ENCODE measurements around the gene RRP1.

The RRP1 gene

DNA sequence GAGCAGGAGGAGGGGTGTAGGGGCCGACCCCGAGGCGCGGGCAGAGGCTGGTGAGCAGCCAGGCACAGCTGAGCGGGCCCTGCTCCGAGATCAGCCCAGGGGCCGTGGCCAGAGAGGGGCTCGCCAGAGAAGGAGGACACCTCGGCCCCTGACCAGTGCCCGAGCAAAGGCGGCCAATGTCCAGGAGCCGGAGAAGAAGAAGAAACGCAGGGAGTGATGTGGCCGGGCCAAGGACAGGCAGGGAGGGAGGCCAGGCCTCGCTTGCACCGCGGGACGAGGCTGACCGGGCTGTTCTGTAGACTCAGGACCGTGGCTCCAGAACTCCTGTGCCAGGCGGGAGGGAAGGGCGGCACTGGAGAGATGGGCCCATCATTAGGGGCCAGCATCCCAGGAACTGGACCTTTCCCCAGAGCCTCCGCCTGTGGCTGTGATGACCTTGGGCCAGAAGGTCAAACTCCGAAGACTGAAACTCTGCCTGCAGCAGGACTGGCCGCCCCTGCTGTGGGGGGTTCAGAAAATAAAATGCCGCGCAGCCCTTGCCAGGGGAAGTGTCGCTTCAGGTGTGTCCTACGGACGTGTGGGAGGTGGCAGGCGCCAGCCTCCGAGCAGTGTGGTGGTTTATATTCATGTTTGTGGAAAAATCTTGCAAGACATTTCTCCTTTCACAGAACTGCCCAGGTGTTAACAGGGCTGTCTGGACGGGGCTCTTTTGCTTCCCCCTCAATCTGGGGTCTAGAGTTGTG, 14.4 kb downstream of the RRP1 start:
- no peak for DNase-seq

DNA sequence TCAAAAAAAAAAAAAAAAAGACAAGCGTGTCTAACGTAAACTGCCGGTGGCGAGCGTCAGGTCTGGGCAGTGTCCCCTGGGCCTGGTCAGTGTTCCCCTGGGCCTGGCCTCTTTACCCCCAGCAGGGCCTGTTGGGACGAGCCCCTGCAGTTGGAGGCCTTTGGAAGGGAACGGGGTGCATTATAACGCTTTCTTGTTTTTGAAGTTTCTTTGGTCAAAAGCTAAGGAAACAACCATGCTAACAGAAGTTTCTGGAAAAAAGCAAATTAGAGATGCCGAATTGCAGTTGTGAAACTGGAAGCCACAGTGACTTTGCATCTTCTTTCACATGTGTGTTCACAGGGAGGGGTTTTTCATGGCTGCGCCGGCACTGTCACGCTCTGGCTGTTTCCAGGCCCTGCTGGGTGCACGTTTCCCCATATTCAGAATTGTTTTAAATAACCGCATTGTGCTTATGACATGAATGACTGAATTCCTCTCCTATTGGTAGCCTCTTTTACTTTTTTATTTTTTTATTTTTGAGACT, 16.0 kb downstream of the RRP1 start:
- peak; percentile 86 to 88 (median 86) for DNase-seq

DNA sequence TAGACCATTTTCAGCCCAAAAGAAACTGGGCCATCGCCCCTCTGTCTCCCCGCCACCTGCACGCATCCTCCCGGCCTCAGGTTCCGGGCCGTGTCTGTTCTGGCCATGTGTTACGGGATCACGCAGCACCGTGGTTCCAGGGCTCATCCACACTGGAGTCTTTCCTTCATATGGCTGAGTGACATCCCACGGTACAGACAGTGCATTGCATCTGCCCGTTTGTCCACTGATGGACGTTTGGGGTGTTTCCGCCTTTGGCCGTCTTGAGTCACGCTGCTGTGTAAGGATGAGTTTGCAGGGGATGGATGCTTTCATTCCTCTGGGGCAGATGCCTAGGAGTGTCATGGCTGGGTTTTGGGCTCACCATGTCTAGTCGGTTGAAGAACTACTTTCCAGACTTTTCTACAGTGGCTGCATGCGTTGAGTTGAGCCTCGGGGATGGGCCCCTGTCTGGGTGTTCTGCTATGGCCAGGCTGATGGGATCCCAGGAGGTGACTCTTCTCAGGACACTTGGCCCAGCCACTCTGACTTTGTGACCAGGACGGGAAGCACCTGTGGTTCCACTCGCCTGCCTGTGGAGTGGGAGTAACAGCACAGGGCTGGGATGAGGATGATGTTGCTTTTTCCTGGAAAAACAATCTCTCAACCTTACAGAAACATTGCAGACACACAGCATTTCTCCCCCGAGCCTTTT, 16.8 kb downstream of the RRP1 start:
- peak in 2 of 3 donors; percentile 24 to 27 for DNase-seq

DNA sequence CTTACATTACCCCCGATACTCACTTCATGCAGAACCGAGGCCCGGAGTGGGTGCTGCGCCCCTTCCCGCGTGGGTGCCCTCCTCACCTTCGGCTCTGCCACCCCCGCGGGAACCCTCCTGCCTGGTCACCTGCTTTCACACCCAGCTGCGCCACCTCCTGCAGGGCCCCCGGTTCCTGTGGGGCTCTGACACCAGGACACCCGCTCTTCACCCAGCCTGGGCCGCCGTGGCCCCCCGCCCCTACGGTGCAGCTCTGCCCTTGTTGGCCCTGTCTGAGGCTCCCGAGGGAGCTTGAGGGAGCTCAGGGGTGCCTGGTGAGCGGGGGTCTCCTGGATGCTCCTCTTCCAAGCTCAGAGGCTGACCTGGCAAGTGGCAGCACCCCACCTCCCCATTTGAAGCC, 19.0 kb downstream of the RRP1 start:
- no peak for DNase-seq

DNA sequence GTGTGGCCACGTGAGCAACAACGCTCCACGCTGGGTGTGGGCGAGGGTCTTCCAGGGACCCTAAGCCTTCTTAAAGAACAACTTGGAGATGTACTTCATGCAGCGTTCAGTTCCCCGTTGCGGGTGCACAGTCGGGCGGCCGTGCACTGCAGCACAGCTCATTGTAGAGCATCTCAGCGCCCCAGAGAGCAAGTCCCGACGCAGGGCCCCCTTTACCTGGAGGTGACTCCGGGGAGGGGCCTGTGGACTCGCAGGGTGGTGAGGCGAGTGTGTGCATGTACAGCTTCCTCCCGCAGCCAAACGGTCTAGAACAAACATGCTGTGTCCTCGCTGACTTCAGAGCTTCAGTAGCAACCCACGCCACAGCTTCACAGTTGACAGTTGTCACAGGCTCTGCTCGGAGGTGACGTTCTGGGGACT, 19.5 kb downstream of the RRP1 start:
- DNase-seq = no peak

DNA sequence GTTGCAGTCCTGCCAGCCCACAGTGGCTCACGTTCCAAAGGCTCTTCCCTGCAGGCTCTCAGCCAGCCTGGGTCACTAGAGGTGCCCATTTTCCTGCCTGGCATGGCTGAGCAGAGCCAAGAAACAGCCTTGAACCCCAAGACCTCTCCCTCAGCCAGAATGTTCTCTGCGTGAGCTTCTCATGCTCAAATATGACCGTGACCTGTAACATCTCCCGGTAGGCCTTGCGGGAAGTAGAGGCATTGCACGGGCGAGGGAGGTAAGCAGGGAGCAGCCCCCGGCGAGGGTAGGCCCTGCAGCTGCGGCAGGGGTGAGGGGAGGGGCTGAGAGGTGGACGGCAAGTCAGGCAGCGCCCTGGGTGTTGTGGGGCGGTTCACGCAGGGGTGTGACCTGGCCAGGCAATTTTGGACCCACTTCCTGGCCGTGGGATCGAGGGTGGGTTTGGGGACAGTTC, 20.0 kb downstream of the RRP1 start:
- DNase-seq = no peak

DNA sequence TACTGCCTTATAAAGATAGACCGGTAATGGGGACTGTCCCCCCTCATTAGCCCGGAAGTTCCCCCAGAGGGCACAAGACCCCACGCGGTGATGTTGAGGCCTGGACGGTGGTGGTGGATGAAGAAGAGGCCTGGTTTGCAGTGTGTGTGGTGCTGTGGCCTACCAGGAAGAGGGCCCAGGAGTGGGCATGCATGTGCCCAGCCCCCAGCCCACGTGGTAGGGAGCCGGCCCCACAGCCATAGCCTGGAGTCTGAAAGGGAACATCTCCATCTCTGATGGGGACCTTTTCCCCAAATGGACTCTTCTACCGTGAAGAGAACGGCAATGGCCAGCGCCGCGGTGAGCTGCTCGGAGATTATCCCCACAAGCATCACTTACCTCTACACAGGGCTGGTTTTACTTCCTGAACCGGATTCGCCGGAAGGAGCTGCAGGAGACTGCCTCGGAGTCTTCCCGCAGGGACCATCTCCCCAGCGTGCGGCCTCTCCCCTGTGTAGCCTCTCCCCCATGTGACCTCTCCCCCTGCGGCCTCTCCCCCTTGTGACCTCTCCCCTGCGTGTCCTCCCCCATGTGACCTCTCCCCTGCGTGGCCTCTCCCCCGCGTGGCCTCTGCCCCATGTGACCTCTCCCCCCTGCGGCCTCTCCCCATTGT, 20.6 kb downstream of the RRP1 start:
- DNase-seq = no peak

DNA sequence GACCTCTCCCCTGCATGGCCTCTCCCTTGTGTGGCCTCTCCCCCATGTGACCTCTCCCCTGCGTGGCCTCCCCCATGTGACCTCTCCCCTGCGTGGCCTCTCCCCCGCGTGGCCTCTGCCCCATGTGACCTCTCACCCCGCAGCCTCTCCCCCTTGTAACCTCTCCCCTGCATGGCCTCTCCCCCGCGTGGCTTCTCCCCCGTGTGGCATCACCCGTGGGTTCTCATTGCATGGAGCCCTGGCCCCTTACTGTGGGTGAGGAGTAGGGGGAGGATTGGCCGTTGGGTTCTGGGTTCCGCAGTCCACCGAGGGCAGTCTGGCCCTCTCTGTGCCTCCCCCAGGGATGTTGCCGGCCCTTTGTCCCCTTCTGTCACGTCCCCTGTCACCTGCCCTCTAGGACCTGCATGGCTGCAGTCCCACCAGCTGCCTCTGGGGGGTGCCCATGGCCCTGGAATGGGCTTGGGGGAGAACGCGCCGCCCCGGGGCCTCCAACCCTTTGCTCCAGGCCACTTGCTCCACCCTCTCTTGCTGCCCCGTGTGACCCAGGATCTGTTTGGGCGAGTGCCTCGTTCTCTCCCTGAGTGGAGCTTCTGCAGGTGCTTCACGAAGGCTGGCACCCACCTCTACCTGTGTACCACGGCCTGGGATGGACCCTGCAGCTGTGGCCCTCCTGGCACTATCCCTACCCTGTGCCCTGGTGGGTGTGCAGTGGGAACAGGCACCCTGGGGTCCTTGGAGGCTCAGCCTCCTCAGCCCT, 21.3 kb downstream of the RRP1 start:
- DNase-seq = peak; percentile 87 to 95 (median 94)

DNA sequence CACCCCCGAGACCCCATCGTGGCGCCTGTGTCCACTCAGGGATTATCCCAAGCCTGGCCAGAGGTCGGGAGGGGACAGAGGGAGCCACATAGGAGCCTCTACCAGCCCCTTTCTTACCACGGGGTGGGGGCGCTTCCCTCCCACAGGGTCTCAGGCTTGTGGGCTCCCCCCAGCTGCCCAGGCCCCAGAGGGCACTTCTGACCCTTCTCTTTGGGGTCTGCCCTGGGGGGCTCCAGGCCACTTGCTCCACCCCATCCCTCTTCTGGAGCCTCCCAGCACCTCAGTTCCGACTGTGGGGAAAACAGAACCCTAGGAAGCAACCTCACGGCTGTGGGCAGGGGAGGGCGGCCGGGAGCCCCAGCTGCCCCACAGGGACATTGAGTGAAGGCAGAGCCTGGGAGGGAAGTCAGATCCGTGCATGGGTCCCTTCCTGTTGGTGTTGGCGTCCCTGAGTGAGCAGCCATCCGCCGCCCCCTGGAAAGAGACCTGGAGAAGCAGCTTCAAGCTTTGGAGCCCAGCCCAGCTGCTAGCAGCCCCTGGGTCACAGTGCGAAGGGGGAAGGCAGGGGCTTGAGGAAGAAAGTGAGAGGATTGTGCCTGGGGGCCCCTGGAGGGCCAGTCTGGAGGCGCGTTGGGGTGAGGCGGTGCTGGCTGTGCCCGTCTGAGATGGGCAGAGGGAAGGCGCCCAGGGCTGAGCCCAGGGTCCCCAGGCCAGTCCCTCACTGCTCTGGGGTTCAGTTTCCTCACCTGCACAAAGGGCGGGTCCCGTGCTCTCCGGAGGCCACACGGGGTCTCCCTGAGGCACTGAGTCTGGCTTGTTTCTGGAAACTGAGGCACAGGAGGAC, 22.1 kb downstream of the RRP1 start:
- peak in 1 of 3 donors; percentile 33 for DNase-seq

DNA sequence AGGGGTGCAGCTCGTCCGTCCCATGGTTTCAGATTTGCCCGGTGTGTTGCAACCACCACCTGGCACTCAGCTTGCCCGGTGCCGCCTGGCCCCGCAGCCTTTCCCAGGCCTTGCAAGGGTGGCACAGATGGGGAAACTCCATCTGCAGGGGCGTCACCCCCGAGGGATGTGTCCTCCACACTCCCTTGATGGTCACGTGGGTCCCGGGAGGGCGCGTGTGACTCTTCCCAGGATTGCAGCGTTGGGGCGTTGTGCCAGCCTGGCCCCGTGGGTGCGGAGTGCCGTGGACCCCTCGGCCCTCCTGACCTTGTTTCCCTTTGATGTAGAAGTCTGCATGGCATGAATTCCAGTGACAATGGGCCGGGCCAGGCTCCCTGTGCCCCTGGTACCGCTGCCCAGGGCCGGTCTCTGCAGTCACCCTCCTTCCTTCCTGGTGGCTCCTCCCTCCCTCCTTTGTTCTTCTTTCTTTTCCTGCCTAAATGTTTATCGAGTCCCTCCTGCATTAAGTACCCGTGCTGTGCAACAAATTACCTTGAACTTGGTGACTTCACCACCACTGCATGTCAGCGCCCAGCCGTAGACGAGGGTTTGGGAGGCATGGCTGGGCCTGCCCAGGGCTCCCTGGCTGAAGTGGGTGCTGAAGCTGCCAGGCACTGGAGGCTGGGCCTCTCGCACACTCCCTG, 22.9 kb downstream of the RRP1 start:
- DNase-seq = peak; percentile 83 to 91 (median 86)

DNA sequence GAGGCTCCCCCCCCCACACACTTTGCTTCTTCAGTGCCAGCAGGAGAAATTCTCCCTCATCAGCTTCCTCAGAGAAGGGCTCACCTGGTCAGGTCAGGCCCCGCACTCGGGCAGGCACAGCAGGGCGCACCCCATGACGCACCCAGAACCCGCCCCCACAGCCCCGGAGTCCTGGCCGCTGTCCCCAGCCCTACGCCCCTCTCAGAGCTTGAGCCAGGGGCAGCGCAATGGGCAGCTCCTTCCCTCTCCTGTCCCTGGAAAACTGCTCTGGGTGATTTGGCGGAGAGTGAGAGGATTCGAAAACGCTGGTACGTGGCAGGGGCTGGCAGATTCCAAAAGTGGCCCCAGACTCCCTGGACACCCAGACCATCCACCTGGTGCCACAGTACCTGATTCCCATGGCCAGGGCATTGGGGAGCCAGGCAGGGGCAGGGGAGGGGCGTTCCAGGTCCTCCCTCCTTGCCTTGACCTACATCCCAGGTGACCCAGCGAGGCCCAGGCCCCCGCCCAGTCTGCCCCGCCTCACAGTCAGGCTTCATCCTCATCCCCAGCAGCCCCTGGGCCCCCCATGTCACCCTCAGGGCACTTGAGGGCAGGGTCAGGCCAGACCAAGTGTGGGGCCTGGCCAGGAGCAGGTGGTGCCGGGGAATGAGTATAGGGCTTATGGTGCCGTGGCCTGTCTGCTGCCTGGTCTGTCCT, 23.7 kb downstream of the RRP1 start:
- no peak for DNase-seq

DNA sequence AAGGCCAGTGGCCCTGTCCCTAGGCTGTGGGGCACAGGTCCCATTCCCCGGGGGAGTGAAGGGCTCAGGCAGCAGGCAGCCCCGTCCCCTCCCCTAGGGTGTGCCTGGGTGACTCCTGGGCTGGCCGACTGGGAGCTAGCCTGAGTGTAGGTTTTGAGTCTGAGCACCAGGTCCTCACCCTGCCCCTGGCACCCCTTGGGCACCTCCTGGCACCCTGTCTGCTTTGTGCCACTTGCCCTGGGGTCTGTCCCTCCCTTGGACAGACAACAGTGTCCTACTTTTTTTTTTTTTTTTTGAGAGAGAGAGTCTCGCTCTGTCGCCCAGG, 24.2 kb downstream of the RRP1 start:
- DNase-seq = no peak

DNA sequence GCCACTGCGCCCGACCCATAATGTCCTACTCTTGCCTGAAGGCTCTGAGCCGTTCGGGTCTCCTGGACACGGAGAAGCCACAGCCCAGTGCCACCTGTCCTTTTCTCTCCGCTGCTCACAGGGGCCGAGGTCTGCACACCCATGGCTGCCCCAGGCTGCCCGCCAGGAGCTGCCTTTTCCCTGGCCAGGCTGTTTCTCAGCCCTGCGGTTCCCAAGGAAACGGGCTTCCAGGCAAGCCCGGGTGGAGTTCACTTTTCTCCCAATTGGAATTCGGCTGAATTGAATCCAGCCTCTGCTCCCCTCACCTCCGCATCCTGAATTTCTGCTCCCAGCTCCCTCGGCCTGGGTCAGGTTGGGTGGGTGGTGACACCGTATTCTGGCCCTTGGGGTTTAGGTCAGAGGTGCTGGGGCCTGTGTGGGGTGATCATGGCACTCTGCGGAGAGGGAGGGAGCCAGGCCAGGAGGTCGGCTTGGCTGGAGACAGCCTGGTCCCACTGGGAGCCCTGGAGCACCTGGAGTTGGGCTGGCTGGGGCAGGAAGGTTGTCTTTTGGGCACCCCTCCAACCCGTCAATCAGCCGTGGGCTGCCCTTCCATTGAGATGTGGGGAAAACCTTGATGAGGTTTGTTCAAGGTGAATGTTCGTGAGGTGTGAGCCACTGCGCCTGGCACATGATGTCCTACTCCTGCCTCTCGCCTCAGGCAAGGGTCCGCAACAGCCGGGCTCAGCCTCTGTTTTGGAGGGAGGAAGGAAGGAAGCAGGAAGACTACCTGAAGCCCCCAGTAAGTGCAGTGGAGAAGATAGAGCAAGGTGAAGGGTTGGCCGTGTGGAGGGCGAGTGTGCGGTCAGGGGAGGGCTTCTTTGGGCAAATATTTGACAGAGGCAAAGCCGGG, 25.1 kb downstream of the RRP1 start:
- DNase-seq = no peak

DNA sequence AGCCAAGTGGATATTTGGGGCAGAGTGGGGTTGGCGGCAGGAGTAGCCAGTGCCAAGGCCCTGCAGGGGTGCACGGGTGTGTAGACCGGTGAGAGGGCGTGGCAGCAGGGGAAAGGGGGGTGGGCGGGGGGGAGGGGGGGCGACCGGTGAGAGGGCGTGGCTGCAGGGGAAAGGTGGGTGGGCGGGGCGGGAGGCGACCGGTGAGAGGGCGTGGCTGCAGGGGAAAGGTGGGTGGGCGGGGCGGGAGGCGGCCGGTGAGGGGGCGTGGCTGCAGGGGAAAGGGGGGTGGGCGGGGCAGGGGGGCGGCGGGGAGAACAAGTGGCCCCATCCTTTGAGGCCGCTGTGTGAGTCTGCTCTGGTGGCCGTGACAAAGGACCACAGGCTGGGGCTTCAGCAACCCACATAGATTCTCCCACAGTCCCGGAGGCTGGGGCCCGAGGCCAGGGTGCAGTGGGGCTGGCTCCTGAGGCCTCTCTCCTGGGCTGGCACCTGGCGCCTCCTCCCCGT, 25.8 kb downstream of the RRP1 start:
- DNase-seq = no peak

DNA sequence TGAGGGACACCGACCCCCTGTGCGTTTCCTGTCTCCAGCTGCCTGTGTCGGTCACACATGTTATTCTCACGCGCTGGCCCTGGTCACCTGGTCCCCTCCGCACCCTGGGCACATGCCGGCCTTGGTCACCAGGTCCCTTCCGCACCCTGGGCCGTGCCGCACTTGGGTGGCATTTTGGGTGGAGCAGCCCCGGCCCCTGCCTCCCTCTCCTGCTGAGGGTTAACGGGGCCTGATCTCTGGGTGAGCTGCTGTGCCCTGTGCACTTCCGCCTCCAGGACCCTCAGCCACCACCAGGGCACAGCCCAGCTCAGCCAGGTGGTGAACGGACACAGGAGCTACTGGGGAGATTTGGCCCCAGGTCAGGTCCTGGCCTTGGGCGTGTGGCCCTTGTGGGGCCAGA, 26.6 kb downstream of the RRP1 start:
- no peak for DNase-seq

DNA sequence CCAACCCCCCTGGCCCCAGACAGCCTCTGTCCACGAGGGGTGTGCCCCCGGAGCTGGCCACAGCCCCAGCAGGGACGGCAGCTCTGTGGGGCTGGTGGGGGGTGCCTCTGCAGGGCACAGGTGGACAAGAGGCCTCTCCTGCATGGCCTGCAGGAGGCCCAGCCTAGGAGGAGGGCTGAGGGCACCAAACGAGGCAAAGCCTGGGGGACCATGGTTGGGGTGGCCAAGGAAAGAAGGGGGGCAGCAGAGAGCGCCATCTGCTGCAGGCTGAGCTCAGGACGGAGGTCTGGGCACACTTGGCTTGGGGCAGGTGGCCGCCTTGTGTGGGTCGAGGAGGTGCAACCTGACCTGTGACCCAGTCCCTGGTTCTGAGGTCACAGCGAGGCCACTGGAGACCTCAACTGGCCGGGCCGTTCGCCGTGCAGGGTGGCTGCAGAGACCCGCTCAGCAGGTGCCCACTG, 27.3 kb downstream of the RRP1 start:
- DNase-seq = no peak

DNA sequence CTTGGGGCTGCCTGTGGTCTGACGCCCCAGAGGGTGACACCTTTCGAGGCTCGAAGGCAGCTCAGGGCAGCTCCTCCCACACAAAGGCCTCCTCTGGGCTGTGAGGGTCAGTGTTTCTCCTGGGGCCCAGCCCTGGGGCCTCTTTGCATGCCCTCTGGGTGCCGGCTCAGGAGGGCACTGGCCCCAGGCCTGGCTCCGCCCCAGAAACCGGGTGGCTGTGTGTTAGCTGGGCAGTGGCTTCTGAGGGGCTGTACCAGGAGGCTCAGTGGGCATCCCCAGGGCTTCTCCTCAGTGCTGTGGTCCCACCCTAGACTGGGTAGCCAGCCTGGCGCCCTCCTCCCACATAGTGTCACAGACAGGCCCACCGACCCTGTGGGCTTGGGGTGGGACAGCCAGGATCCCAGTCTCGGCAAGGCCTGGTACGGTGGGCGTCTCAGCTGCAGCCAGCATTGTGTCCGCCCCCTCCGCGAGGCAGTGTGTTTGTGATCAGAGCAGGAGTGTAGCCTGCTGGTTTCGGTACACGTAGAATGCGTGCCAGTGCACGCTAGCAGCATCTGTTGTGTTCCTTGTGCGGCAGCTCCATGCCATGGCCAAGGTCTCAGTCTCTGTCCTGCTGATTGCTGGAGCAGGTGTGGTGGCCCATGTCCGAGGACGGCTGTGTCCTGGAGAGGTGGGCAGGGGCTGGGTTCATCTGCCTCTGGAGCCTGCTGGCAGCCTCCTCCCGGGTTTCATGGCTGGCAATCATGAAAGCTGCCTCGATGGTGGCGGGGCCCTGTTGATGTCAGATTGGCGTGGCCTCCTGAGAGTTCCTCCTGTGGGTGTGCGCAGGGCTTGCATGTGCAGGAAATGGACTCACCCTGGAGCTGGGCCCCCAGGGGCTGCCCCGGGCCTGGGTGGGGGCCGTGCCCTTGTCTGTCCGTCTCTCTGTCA, 28.0 kb downstream of the RRP1 start:
- DNase-seq = peak; percentile 37 to 68 (median 65)

DNA sequence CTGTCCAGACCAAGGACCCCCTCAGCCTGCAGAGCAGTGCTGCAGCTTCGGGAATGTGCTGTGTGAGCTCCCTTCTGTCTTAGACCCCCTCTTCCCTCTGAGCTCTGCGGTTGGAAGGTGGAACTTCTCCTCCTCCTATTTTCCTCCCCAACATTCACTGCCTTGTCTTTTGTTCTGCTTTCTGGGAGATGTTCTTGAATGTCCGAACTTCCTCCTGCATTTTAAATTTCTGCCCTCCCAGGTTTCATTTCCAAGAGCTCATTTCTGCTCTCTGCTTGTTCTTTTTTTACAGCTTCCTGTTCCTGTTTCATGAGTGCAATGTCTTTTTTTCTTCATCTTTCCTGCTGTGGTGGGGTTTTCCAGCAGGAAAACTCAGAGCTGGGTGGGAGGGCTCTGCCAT, 29.3 kb downstream of the RRP1 start:
- peak; percentile 72 to 88 (median 82) for DNase-seq
